Measurements from ENCODE around the gene CCNL2.

DNA sequence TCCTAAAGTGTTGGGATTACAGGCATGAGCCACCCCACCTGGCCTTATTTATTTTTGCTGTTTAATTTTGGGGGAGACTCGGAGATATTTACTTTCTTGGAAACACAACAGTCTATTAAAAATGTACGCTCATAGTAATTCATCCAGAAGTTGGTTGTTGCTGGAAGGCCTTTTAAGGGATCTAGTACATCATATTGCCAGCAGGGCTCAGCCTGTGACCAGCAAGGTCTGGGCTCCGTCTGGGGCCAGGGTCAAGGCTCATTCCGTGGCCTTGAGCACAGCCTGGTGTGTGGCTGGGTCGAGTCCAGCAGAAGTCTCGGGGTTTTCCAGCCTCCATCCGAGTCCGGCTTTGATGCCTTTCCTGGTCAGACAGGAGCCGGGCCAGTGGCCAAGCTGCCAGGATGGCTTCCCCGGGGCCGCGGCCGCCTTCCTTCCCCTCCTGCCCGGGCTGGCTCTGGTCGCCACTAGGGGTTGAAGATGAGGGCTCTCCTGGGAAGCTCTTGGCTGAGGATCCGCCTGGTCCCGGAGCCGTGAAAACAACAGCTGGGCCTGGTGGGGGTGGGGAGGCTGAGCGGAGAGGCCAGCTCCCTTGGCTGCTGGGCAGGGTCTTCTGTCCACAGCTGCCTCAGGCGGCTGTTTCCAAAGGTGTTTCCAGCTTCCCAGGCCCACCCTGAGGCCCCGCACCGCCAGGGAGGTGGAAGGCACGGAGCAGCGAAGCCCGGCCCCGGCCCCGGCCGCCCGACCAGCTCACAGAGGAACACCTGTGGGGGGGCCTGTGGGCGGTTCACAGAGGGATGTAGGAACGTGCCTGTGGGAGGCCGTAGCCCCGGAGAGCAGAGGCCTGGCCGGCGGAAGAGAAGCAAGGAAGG is 31.2 kb upstream of the CCNL2 start:
- TF ChIP-seq CTCF (IDR thresholded peaks at IDR 0.05 in 4 of 5, conservative IDR thresholded peaks at IDR 0.05 in 1 of 5) = peak in 2 of 5 experiments; percentile 10 to 19
- TF ChIP-seq POLR2A (IDR thresholded peaks at IDR 0.05) = no peak
